Measurements from ENCODE around the gene ZBTB3. TPM values are rescaled to one million over a fixed set of nuclear protein-coding genes. Genes with fewer than 3 reads are reported as not detected.

Gene ZBTB3
- total and polyA plus RNA-seq, 2 of the 8 experiments (the other 6 are each of a cell fraction or from before 2014, with no cell fraction given) = 30.2 to 76.9 TPM

DNA sequence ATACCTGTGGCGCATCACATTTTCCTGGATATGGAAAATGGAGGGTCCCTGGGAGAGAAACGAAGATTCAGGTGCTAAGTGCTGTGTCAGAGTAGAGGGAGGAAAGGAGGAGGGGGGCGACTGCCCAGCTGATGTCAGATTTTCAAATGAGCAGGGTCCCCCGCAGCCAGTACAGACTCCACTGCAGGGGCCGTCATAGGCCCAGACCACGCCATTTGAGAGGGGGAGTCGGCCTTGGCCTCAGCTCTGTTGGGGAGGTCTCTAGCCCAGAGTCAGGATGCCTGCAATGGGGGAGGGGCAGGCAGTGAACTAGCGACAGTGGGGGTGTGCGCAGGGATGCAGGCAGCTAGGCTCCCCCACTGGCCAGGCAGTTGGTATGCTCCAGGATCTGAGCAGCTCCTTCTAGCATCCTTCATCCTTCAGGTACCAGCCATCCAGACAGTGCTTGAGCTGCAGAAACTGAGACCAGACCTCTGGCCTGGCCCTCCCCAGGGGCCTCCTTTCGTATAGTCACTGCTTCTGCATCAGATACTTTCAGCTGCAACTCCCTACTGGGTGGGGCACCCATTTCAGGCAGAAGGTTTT is 46.6 kb downstream of the ZBTB3 start, which contains the start of the genes BSCL2 and GNG3:
Gene BSCL2, minus strand, starts transcription at position 148 of the 585 bp plus-strand sequence. CDS start 229 bp downstream, outside the sequence.
Gene GNG3, plus strand, starts transcription at position 400 of the 585 bp plus-strand sequence. CDS start 620 bp downstream, outside the sequence.
- Histone ChIP-seq H2BK15ac (ENCODE audit: low read length) (peak within 1 kb of the TSS; percentile 81; the same call in 1 of the 2 replicates), H3K79me2 (ENCODE audit: control insufficient read depth in 1 of 2, insufficient read depth in 2 of 2, low read length in 2 of 2) (peaks cover 0 to 7% of the 10 kb centered on the region in 2 experiments; a peak in 1 of 4 replicates), H3K4me3 (ENCODE audit: extremely low read depth in 1 of 4, insufficient read depth in 2 of 4, low read depth in 3 of 4, low read length in 4 of 4) (peak within 1 kb of the TSS; percentile 68 to 89 (median 84)), H2BK120ac (replicated peaks; ENCODE audit: low read depth, low read length) (peak within 1 kb of the TSS; percentile 72), H3K4ac (replicated peaks; ENCODE audit: insufficient read length, low read depth, low read length) (peak within 1 kb of the TSS; percentile 75), H4K20me1 (replicated peaks in 1 of 2; ENCODE audit: control insufficient read depth in 1 of 2, insufficient read depth in 2 of 2, low read length in 2 of 2) (no peaks in the 10 kb centered on the region), H4K91ac (replicated peaks; ENCODE audit: insufficient read length, low read length) (peak within 1 kb of the TSS; percentile 67), H2BK20ac (ENCODE audit: low read length) (0 out of 2 replicates have a peak within 1 kb of the TSS, but pooled peaks have one; percentile 66), H2AK5ac (ENCODE audit: low read depth, low read length) (peak within 1 kb of the TSS; percentile 25), H3K27ac (ENCODE audit: low read depth, low read length) (peak within 1 kb of the TSS; percentile 46), H3K14ac (ENCODE audit: insufficient read length) (no peak within 1 kb of the TSS), H2BK5ac (ENCODE audit: low read depth, low read length) (peak within 1 kb of the TSS; percentile 86), H4K5ac (ENCODE audit: insufficient read length, low read depth, low read length) (peak within 1 kb of the TSS; percentile 38), H3K23me2 (ENCODE audit: low read depth, low read length) (peaks cover 22% of the 10 kb centered on the region), H2AFZ (ENCODE audit: low read length) (no peak within 1 kb of the TSS), H3K79me1 (ENCODE audit: low read depth, low read length) (no peaks in the 10 kb centered on the region; the same call in 1 of the 2 replicates), H3K9ac (replicated peaks in 1 of 4; ENCODE audit: extremely low read depth in 1 of 4, low read depth in 3 of 4, low read length in 3 of 4) (peak within 1 kb of the TSS in 3 of 4 experiments; percentile 52 to 76 (median 74); a peak in 6 of 7 replicates), H3K18ac (ENCODE audit: extremely low read depth, low read length) (peak within 1 kb of the TSS; percentile 79), H3K36me3 (ENCODE audit: control insufficient read depth in 2 of 4, insufficient read depth in 4 of 4, low read length in 3 of 4) (peaks cover 4 to 19% (median 9%) of the 10 kb centered on the region in 4 experiments; a peak in 7 of 8 replicates), H2BK12ac (ENCODE audit: low read depth, low read length) (peak within 1 kb of the TSS; percentile 86; the same call in 1 of the 2 replicates), H3K9me3 (ENCODE audit: insufficient read depth in 2 of 2, low read depth in 1 of 2, low read length in 1 of 2) (no peaks in the 10 kb centered on the region), H4K8ac (ENCODE audit: extremely low read depth, insufficient read depth, low read length) (0 out of 2 replicates have a peak within 1 kb of the TSS, but pooled peaks have one; percentile 7), H3K4me2 (ENCODE audit: insufficient read depth in 1 of 2, low read depth in 2 of 2, low read length in 2 of 2) (peak within 1 kb of the TSS; percentile 99), H3K27me3 (replicated peaks in 1 of 4; ENCODE audit: control insufficient read depth in 3 of 4, extremely low read depth in 1 of 4, insufficient read depth in 3 of 4, low read length in 3 of 4) (no peaks in the 10 kb centered on the region), H3K56ac (replicated peaks; ENCODE audit: insufficient read length, low read depth, low read length) (no peak within 1 kb of the TSS), H3K23ac (ENCODE audit: insufficient read length) (no peak within 1 kb of the TSS), H3K4me1 (replicated peaks in 1 of 4; ENCODE audit: control insufficient read depth in 3 of 4, insufficient read depth in 4 of 4, low read length in 3 of 4) (peaks cover 7 to 34% (median 20%) of the 10 kb centered on the region in 4 experiments)
- FAIRE-seq (peak; percentile 28), DNase-seq (ENCODE audit: low read depth in 1 of 2, low spot score in 2 of 2) (peak; percentile 93 to 96)
- ChIA-PET POLR2A (ENCODE audit: partially characterized antibody) (interaction anchor here (0.6 to 61.4 kb wide), 27 partner anchors 9 to 420 kb away, joined by 3 to 2041 read pairs (median 9); partner anchors contain the start of genes C11orf98, CSKMT, EEF1G and EML3), CTCF (ENCODE audit: partially characterized antibody) (interaction anchor here (1.2 to 3.8 kb wide), 6 partner anchors 18 to 150 kb away, joined by 3 to 21 read pairs (median 6); partner anchors contain the start of genes C11orf98, CSKMT, LRRN4CL and TAF6L)
- 2% methylated on average over 9 of the region's 10 CpGs; no CpG with 5 or more reads in 1 of the 2 experiments for WGBS, 2 experiments (ENCODE audit: extremely low coverage in 1 of 2, insufficient coverage in 1 of 2, insufficient read length in 1 of 2, insufficient replicate concordance in 2 of 2, low coverage in 1 of 2, low lambda C conversion rate in 2 of 2, missing lambda C conversion rate in 1 of 2)
- TF ChIP-seq TEAD4 (IDR thresholded peaks at IDR 0.05; ENCODE audit: low read depth, low read length) (peak; percentile 77), PHF8 (conservative IDR thresholded peaks at IDR 0.05; ENCODE audit: low read depth, low read length) (no peak), SIRT6 (IDR thresholded peaks at IDR 0.05; ENCODE audit: low read length) (no peak), HDAC6 (IDR thresholded peaks at IDR 0.05; ENCODE audit: low read depth, low read length) (no peak), RBBP5 (IDR thresholded peaks at IDR 0.05; ENCODE audit: borderline replicate concordance, low read depth, low read length) (no peak), POLR2AphosphoS5 (IDR thresholded peaks at IDR 0.05; ENCODE audit: low read depth, low read length) (peak; percentile 96), SIX5 (IDR thresholded peaks at IDR 0.05; ENCODE audit: low read depth, low read length) (peak; percentile 68), EGR1 (IDR thresholded peaks at IDR 0.05; ENCODE audit: borderline replicate concordance, low read depth, low read length) (peak; percentile 86; the same call in 1 of the 2 replicates), POU5F1 (IDR thresholded peaks at IDR 0.05; ENCODE audit: low read depth, low read length) (no peak), YY1 (IDR thresholded peaks at IDR 0.05; ENCODE audit: low read depth, low read length) (peak; percentile 81)
- TF ChIP-seq, protein P1, sequence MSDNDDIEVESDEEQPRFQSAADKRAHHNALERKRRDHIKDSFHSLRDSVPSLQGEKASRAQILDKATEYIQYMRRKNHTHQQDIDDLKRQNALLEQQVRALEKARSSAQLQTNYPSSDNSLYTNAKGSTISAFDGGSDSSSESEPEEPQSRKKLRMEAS (IDR thresholded peaks at IDR 0.05) = peak; percentile 91
- TF ChIP-seq, protein P2, sequence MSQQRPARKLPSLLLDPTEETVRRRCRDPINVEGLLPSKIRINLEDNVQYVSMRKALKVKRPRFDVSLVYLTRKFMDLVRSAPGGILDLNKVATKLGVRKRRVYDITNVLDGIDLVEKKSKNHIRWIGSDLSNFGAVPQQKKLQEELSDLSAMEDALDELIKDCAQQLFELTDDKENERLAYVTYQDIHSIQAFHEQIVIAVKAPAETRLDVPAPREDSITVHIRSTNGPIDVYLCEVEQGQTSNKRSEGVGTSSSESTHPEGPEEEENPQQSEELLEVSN (IDR thresholded peaks at IDR 0.05) = no peak
